Psoas muscle (tissue), 8 donors: ENCODE data around the gene KLK5. TPM values are rescaled to one million over a fixed set of nuclear protein-coding genes. Genes with fewer than 3 reads are reported as not detected.
A peak's percentile ranks its signal among the peaks of the same experiment; 100 is the strongest.

Experiments
- ATAC-seq, 4 donors: fragments of 200-7000 bp; cut with Tn5 transposase; one replicate each; pipeline ENCODE4 v1.9.1; 2020; ENCODE audit warnings: moderate library complexity in 3 of 4, mild to moderate bottlenecking in 2 of 4
- DNase-seq, 2 donors: peaks; one replicate each; pipeline ENCODE4 v3.0.0-alpha.2; 2020
- H3K27ac ChIP-seq: fragments of 200-600 bp; one replicate; pipeline ENCODE4 v1.8.0; 2022
- H3K27me3 ChIP-seq, 3 donors: fragments of 200-600 bp in 1 of 3; one replicate each; pipeline versions ENCODE4 v1.6.1 to v1.8.0; 2013 to 2022; ENCODE audit warnings: low read length in 2 of 3, mild to moderate bottlenecking in 2 of 3, moderate library complexity in 1 of 3; ENCODE audit not compliant: insufficient read depth in 3 of 3
- H3K36me3 ChIP-seq, 2 donors: fragments of 200-600 bp in 1 of 2; one replicate each; pipeline versions ENCODE4 v1.6.1 to v1.8.0; 2013 to 2022; ENCODE audit warnings: low read depth in 1 of 2, mild to moderate bottlenecking in 1 of 2, moderate library complexity in 1 of 2; ENCODE audit not compliant: insufficient read depth in 1 of 2
- H3K4me1 ChIP-seq: fragments of 200-600 bp; one replicate; pipeline ENCODE4 v1.8.0; 2022
- H3K4me3 ChIP-seq: fragments of 200-600 bp; one replicate; pipeline ENCODE4 v1.8.0; 2022; ENCODE audit warnings: mild to moderate bottlenecking
- H3K9me3 ChIP-seq: fragments of 200-600 bp; one replicate; pipeline ENCODE4 v1.8.0; 2022
- WGBS, 3 donors: extraction: QIAGEN DNeasy Blood & Tissue Kit; methylation state at CpG; one replicate each; pipeline versions ENCODE4 v1.1.6 to v1.1.7; 2013; 5-methylcytosine and 5-hydroxymethylcytosine counted together
- intact Hi-C, 2 donors: fragments of 100-400 bp; cut with DNase I; formaldehyde crosslinking; loops; one replicate each; pipeline versions ENCODE4 v1.11.0 to v1.14.2; 2022
- polyA plus RNA-seq, 3 donors: library from polyadenylated mRNA; stranded (reverse); fragments of 200-250 nt; gene quantifications; one replicate each; pipeline ENCODE4 v1.2.3, GENCODE V29; 2013
- total RNA-seq, 4 donors: library from RNA; stranded (reverse); fragmentation: NEBNext Ultra II Directional in 2 of 4; extraction: Animal tissue kit (Norgen Biotek cat#: 25700) in 2 of 4; gene quantifications; one replicate each; pipeline versions ENCODE4 v1.2.1 to v1.2.4, GENCODE V29; 2021 to 2023
- TF ChIP-seq, protein P1 (sequence below): fragments of 200-600 bp; IDR thresholded peaks from one replicate; pipeline ENCODE4 v1.8.0; 2022; ENCODE audit warnings: antibody characterized with exemption
- donor health status: healthy with polysubstance abuse.
- donor health status: DM: no; HTN: no; CAD: no; lungs with moderate emphysema.
- donor health status: Bipolar disorder and iron deficiency.
- donor health status: healthy.
- donor health status: DM: yes; HTN: yes; CAD: no.
- donor health status: DM: no; HTN: no; CAD: no.
- donor health status: DM: no; HTN: no; CAD: no.
- donor health status: DM: yes; HTN: yes; CAD: no.

Gene KLK5
- total and polyA plus RNA-seq, 7 donors, result 0.05 TPM; not detected in 6

GRCh38 chr19:50909240-50910070, 43.4 kb downstream of the KLK5 start:
- Histone ChIP-seq H3K4me3 (no peak overlapping the region), H3K27me3 (peaks cover 0 to 68% (median 24%) of the 10 kb centered on the region in 3 donors), H3K27ac (no peak overlapping the region), H3K4me1 (no peaks in the 10 kb centered on the region), H3K9me3 (no peaks in the 10 kb centered on the region), H3K36me3 (no peaks in the 10 kb centered on the region)
- DNase-seq, result peak in 1 of 2 donors; percentile 19
- intact Hi-C loops, result no loop called here
- 3% methylated on average over 35 to 36 of the region's 36 CpGs for WGBS, 3 donors
- TF ChIP-seq, protein P1, sequence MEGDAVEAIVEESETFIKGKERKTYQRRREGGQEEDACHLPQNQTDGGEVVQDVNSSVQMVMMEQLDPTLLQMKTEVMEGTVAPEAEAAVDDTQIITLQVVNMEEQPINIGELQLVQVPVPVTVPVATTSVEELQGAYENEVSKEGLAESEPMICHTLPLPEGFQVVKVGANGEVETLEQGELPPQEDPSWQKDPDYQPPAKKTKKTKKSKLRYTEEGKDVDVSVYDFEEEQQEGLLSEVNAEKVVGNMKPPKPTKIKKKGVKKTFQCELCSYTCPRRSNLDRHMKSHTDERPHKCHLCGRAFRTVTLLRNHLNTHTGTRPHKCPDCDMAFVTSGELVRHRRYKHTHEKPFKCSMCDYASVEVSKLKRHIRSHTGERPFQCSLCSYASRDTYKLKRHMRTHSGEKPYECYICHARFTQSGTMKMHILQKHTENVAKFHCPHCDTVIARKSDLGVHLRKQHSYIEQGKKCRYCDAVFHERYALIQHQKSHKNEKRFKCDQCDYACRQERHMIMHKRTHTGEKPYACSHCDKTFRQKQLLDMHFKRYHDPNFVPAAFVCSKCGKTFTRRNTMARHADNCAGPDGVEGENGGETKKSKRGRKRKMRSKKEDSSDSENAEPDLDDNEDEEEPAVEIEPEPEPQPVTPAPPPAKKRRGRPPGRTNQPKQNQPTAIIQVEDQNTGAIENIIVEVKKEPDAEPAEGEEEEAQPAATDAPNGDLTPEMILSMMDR, result no peak
- no peak for ATAC-seq

DNA sequence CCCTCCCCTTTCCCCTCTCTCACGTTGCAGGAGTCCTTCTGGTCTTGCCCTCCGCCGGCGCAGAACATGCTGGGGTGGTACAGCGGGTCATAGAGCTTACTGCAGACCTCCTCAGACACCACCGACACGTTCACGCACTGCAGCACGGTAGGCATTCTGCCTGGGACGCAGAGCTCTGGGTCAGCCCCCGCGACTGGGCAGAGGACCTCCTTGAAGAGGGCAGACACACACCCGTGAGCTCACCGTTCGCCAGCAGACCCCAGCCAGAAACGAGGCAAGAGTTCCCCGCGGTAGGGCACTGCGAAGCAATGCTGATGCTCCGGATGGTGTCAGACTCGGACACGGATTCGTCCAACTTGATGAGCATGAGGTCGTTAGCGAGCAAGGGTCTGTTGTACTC, 44.5 kb downstream of the KLK5 start:
- no peaks in the 10 kb centered on the region for H3K4me1 ChIP-seq
- TF ChIP-seq, protein P1, result no peak
- no peaks in the 10 kb centered on the region for H3K9me3 ChIP-seq
- H3K36me3 ChIP-seq, result no peaks in the 10 kb centered on the region
- intact Hi-C loops, result no loop called here
- 56 to 66% (median 61%) methylated on average over 25 of the region's 25 CpGs for WGBS, 3 donors
- no peak for DNase-seq
- peaks cover 0 to 68% (median 24%) of the 10 kb centered on the region in 3 donors for H3K27me3 ChIP-seq
- no peak overlapping the region for H3K27ac ChIP-seq
- no peak for ATAC-seq
- no peak overlapping the region for H3K4me3 ChIP-seq

DNA sequence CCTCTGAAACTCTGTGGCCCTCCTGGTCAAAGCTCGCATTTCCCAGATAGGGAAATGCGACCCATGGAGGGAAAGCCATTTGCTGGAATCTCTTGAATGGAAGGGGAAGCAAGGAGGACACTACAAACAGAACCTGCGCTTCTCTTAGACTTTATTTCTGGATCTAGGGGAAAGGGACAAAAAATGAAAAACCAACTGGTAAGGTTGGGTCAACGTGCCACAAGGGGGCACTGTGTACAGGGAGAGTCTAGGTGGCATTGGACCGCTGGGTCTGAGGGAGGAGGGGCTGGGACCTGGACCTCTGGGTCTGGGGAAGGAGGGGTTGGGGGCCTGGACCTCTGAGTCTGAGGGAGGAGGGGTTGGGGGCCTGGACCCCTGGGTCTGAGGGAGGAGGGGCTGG, 46.6 kb downstream of the KLK5 start:
- no peak for DNase-seq
- WGBS, 3 donors, result 18 to 26% (median 19%) methylated on average over 5 of the region's 5 CpGs
- ATAC-seq, result no peak

GRCh38 chr19:50902640-50903039, 50.2 kb downstream of the KLK5 start:
- 48 to 74% (median 60%) methylated on average over 2 to 3 of the region's 4 CpGs for WGBS, 3 donors
- Histone ChIP-seq H3K4me1 (no peaks in the 10 kb centered on the region), H3K4me3 (no peak overlapping the region), H3K27ac (no peak overlapping the region), H3K27me3 (peaks cover 0 to 17% (median 0%) of the 10 kb centered on the region in 3 donors), H3K9me3 (no peaks in the 10 kb centered on the region), H3K36me3 (no peaks in the 10 kb centered on the region)
- DNase-seq (no peak), ATAC-seq (no peak)
- intact Hi-C loops, result no loop called here
- TF ChIP-seq, protein P1, result no peak

More for the DNA sequence above, 46.6 kb downstream of the KLK5 start:
- H3K27me3 ChIP-seq, result peaks cover 0 to 49% (median 16%) of the 10 kb centered on the region in 3 donors
- TF ChIP-seq, protein P1, result no peak
- H3K9me3 ChIP-seq, result no peaks in the 10 kb centered on the region
- no peaks in the 10 kb centered on the region for H3K36me3 ChIP-seq
- H3K27ac ChIP-seq, result no peak overlapping the region
- intact Hi-C loops, result no loop called here
- H3K4me3 ChIP-seq, result no peak overlapping the region
- H3K4me1 ChIP-seq, result no peaks in the 10 kb centered on the region
